Tongue (tissue), 2 donors: ENCODE measurements around the gene KLC1. TPM values are rescaled to one million over a fixed set of nuclear protein-coding genes. Genes with fewer than 3 reads are reported as not detected.

Experiments used
- DNase-seq: peaks from one replicate; pipeline ENCODE4 v3.0.0-alpha.2; 2015
- total RNA-seq: library from RNA; depleted of rRNA; stranded (reverse); fragments of >200 nt; gene quantifications from one replicate; pipeline ENCODE4 v1.2.3, GENCODE V29; 2014

Gene KLC1
- total RNA-seq, result 273 TPM

- DNase-seq, result peak; percentile 91
Measured at GRCh38 chr14:103628684-103629502, at the start of gene KLC1. Gene KLC1, plus strand, starts transcription at chr14:103629211. Its CDS starts 25,354 bp downstream, at chr14:103654565.

- DNase-seq, result no peak
Measured at GRCh38 chr14:103581206-103581605, 47.8 kb upstream of the KLC1 start.

- peak; percentile 32 for DNase-seq
Measured at GRCh38 chr14:103581954-103582703, 46.9 kb upstream of the KLC1 start.

- DNase-seq, result no peak
Measured at GRCh38 chr14:103584326-103584915, 44.6 kb upstream of the KLC1 start.

GRCh38 chr14:103593577-103593976 is 35.4 kb upstream of the KLC1 start:
- DNase-seq, result no peak

- peak; percentile 65 for DNase-seq
Measured at GRCh38 chr14:103594265-103594664, 34.7 kb upstream of the KLC1 start.

- DNase-seq, result peak; percentile 65
Measured at GRCh38 chr14:103597623-103598377, 31.2 kb upstream of the KLC1 start.

GRCh38 chr14:103600503-103600902 is 28.5 kb upstream of the KLC1 start:
- no peak for DNase-seq

GRCh38 chr14:103604620-103605019 is 24.4 kb upstream of the KLC1 start:
- no peak for DNase-seq

- peak; percentile 97 for DNase-seq
Measured at GRCh38 chr14:103606963-103607668, 21.9 kb upstream of the KLC1 start.

GRCh38 chr14:103607822-103608221 is 21.2 kb upstream of the KLC1 start:
- DNase-seq, result no peak

- DNase-seq, result peak; percentile 55
Measured at GRCh38 chr14:103609081-103609480, 19.9 kb upstream of the KLC1 start.

- no peak for DNase-seq
Measured at GRCh38 chr14:103611215-103611614, 17.8 kb upstream of the KLC1 start.

- DNase-seq, result no peak
Measured at GRCh38 chr14:103613517-103613916, 15.5 kb upstream of the KLC1 start.

- DNase-seq, result no peak
Measured at GRCh38 chr14:103616635-103617300, 12.2 kb upstream of the KLC1 start.

GRCh38 chr14:103619057-103619456 is 10.0 kb upstream of the KLC1 start:
- DNase-seq, result no peak

GRCh38 chr14:103621860-103622259 is 7.2 kb upstream of the KLC1 start:
- DNase-seq, result no peak

- DNase-seq, result no peak
Measured at GRCh38 chr14:103623308-103623707, 5.7 kb upstream of the KLC1 start.

GRCh38 chr14:103623883-103624482 is 5.0 kb upstream of the KLC1 start:
- peak; percentile 65 for DNase-seq

- peak; percentile 28 for DNase-seq
Measured at GRCh38 chr14:103624860-103625259, 4.2 kb upstream of the KLC1 start.
